HG03457 (cell line): ENCODE data around the gene APC2.

Source experiments
- ATAC-seq: cut with Tn5 transposase; IDR thresholded peaks from one replicate; pipeline ENCODE4 v1.9.1; 2021; ENCODE audit warnings: moderate number of reproducible peaks; ENCODE audit not compliant: unreplicated experiment

The APC2 gene

DNA sequence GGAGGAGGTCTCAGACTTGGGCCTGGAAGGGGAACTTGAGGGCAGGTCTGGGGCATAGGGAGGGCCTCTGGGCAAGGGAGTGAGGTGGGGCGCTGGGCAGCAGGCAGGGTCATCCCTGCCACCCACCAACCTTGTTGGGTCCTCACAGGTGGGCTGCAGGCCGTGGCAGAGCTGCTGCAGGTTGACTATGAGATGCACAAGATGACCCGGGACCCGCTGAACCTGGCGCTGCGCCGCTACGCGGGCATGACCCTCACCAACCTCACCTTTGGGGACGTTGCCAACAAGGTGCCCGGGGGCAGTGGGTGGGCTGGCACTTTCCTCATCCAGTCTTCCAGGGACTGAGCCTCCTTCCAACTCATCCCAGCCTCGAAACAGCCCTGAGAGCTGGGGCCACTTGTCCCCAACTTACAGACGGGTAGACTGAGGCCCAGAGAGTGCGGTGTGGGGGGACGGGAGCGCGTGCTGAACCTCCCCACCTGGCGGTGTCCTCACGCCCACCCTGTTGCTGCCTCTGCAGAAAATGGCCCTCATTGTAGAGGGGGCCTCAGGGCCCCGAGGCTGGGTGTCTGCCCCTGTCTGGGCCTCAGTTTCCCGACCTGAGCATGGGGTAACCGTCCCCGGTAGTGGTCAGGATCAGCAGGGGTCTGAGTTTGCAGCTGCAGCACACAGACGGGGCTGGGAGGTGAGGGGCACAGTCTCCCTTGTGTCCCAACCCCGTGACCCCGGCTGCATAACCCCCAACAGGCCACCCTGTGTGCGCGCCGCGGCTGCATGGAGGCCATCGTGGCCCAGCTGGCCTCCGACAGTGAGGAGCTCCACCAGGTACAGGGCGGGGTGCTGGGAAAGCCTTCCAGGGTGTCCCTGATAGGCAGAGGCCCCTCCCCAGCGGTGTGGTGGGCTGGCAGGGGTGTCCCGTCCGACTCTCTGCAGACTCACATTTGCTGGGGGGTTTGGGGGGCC, 10.4 kb downstream of the APC2 start:
- no peak for ATAC-seq

DNA sequence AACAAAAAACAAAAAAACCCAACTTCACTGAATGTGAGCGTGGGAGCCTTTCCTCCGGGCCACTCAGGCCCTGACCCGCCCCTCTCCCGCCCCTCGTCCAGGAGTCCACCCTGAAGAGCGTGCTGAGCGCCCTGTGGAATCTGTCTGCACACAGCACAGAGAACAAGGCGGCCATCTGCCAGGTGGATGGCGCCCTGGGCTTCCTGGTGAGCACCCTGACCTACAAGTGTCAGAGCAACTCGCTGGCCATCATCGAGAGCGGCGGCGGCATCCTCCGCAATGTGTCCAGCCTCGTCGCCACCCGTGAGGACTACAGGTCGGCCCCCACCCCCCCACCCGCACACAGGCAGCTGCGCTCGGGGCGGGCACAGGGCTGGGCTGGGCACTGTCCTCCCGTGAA, 11.9 kb downstream of the APC2 start:
- ATAC-seq, result no peak

DNA sequence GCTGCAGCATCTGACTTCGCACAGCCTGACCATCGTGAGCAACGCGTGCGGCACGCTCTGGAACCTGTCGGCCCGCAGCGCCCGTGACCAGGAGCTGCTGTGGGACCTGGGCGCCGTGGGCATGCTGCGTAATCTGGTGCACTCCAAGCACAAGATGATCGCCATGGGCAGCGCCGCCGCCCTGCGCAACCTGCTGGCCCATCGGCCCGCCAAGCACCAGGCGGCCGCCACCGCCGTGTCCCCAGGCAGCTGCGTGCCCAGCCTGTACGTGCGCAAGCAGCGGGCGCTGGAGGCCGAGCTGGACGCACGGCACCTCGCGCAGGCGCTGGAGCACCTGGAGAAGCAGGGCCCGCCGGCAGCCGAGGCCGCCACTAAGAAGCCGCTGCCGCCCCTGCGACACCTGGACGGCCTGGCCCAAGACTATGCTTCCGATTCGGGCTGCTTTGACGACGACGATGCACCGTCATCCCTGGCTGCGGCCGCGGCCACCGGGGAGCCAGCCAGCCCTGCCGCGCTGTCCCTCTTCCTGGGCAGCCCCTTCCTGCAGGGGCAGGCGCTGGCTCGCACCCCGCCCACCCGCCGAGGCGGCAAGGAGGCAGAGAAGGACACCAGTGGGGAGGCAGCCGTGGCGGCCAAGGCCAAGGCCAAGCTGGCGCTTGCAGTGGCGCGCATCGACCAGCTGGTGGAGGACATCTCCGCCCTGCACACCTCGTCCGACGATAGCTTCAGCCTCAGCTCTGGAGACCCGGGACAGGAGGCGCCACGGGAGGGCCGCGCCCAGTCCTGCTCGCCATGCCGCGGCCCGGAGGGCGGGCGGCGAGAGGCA, 15.5 kb downstream of the APC2 start:
- no peak for ATAC-seq

DNA sequence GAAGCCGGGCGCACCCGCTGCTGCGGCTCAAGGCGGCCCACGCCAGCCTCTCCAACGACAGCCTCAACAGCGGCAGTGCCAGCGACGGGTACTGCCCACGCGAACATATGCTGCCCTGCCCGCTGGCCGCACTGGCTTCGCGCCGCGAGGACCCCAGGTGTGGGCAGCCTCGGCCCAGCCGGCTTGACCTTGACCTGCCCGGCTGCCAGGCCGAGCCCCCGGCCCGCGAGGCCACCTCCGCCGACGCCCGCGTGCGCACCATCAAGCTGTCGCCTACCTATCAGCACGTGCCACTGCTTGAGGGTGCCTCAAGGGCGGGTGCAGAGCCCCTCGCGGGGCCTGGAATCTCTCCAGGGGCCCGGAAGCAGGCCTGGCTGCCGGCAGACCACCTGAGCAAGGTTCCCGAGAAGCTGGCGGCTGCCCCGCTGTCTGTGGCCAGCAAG, 16.1 kb downstream of the APC2 start:
- ATAC-seq, result no peak

DNA sequence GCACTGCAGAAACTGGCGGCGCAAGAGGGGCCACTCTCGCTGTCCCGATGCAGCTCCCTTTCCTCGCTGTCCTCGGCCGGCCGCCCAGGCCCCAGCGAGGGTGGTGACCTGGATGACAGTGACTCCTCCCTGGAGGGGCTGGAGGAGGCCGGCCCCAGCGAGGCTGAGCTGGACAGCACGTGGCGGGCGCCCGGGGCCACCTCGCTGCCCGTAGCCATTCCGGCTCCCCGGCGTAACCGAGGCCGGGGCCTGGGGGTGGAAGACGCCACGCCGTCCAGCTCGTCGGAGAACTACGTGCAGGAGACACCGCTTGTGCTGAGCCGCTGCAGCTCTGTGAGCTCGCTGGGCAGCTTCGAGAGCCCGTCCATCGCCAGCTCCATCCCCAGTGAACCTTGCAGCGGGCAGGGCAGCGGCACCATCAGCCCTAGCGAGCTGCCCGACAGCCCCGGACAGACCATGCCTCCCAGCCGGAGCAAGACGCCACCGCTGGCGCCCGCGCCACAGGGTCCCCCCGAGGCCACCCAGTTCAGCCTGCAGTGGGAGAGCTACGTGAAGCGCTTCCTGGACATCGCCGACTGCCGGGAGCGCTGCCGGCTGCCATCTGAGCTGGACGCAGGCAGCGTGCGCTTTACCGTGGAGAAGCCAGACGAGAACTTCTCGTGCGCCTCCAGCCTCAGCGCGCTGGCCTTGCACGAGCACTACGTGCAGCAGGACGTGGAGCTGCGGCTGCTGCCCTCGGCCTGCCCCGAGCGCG, 16.7 kb downstream of the APC2 start:
- ATAC-seq, result no peak

DNA sequence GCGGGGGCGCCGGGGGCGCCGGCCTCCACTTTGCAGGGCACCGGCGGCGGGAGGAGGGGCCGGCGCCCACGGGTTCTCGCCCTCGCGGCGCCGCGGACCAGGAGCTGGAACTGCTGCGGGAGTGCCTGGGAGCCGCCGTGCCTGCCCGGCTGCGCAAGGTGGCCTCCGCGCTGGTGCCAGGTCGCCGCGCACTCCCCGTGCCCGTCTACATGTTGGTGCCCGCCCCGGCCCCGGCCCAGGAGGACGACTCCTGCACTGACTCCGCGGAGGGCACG, 17.2 kb downstream of the APC2 start:
- no peak for ATAC-seq

DNA sequence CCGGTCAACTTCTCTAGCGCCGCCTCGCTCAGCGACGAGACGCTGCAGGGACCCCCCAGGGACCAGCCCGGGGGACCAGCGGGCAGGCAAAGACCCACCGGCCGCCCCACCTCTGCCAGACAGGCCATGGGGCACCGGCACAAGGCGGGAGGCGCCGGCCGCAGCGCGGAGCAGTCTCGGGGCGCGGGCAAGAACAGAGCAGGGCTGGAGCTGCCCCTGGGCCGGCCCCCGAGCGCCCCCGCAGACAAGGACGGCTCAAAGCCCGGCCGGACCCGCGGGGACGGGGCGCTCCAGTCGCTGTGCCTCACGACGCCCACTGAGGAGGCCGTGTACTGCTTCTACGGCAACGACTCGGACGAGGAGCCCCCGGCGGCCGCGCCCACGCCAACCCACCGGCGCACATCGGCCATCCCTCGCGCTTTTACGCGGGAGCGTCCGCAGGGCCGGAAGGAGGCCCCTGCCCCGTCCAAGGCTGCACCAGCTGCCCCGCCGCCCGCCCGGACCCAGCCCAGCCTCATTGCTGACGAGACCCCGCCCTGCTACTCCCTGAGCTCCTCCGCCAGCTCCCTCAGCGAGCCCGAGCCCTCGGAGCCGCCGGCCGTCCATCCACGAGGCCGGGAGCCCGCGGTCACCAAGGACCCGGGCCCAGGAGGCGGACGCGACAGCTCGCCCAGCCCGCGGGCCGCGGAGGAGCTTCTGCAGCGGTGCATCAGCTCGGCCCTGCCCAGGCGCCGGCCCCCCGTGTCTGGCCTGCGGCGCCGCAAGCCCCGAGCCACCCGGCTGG, 17.8 kb downstream of the APC2 start:
- no peak for ATAC-seq

DNA sequence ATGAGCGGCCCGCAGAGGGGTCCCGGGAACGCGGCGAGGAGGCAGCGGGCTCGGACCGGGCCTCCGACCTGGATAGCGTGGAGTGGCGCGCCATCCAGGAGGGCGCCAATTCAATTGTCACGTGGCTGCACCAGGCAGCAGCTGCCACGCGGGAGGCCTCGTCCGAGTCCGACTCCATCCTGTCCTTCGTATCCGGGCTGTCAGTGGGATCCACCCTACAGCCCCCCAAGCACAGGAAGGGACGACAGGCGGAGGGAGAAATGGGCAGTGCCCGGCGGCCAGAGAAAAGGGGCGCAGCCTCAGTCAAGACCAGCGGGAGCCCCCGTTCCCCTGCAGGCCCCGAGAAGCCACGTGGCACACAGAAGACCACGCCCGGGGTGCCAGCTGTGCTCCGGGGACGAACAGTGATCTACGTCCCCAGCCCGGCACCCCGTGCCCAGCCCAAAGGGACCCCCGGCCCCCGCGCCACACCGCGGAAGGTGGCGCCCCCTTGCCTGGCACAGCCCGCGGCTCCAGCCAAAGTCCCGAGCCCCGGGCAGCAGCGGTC, 18.4 kb downstream of the APC2 start:
- ATAC-seq, result no peak

DNA sequence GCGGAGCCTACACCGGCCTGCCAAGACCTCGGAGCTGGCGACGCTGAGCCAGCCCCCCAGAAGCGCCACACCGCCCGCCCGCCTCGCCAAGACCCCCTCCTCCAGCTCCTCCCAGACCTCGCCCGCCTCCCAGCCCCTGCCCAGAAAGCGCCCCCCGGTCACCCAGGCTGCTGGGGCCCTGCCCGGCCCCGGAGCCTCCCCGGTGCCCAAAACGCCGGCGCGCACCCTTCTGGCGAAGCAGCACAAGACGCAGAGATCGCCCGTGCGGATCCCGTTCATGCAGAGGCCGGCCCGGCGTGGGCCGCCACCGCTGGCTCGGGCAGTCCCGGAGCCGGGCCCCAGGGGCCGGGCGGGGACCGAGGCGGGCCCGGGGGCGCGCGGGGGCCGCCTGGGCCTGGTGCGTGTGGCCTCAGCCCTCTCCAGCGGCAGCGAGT, 18.9 kb downstream of the APC2 start:
- ATAC-seq, result no peak

DNA sequence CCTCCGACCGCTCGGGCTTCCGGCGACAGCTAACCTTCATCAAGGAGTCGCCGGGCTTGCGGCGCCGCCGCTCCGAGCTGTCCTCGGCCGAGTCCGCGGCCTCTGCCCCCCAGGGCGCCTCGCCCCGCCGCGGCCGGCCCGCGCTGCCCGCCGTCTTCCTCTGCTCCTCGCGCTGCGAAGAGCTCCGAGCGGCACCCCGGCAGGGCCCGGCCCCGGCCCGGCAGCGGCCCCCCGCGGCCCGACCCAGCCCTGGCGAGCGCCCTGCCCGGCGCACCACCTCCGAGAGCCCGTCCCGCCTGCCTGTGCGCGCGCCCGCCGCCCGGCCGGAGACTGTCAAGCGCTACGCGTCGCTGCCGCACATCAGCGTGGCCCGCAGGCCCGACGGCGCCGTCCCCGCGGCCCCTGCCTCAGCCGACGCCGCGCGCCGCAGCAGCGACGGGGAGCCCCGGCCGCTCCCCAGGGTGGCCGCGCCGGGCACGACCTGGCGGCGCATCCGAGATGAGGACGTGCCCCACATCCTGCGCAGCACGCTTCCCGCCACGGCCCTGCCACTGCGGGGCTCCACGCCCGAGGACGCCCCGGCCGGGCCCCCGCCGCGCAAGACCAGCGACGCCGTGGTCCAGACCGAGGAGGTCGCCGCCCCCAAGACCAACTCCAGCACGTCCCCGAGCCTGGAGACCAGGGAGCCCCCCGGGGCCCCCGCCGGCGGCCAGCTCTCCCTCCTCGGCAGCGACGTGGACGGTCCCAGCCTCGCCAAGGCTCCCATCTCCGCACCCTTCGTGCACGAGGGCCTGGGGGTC, 19.5 kb downstream of the APC2 start:
- ATAC-seq, result no peak

DNA sequence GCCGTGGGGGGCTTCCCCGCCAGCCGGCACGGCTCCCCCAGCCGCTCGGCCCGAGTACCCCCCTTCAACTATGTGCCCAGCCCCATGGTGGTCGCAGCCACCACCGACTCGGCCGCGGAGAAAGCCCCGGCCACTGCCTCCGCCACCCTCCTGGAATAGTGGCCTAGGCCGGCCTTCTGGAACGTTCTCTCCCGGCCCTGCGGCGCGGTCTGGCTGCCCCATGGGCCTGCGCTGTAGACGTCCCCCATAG, 20.1 kb downstream of the APC2 start:
- ATAC-seq, result no peak

DNA sequence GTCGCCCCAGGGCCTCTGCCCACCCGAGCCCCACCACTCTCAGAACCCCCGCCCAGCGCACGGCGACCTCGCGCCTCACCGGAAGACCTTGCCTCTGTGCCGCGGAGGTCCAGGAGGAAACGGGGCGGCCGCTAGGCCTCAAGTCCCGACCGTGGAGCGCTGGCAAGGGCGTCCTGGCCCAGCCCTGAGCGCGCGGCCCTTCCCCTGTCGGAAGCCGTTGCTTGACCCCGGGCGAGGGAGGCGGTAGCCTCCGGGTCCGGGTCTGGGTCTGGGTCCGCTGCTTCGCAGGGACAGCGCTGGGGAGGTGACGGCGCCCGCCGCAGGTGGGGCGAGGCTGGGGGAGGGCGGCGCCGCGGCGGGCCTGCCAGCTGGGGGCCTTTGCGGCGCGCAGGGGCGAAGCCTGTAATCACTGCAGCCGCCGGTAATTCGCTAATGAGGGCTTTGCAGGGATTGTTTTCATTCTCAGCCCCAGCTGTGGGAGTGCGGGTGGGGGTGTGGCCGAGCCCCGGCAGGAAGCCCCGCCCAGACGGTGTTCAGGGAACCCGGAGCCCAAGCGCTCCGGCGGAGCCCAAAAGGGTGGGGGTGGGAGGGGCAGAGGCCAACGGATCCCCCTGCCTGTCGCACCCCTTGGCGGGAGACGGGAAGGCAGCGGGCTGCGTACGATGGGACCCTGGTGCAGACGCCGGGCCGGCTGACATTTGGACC, 20.5 kb downstream of the APC2 start:
- no peak for ATAC-seq

DNA sequence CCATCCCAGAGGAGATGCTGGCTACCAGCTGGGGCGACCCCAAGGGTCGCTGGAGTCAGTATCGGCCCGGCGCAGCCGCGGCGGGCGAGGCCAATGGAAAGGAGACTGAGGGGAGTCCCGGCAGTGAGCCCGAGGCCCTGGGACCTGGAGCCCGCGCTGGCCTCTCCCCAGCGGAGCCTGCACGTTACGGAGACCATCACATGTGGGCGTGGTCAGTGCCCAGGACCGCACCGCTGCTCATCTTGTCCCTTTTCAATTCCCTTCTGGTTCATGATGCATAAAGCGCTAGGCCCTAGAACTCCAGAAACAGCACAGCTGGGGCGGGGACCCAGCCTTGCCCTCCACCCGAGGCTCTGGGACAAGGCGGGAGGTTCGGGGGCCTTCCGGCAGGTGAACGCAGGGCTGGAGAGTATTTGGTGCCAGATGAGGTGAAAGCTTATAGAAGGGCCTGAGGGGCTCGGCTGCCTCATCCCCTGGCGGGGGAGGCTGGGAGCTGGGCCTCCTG, 21.1 kb downstream of the APC2 start:
- no peak for ATAC-seq

DNA sequence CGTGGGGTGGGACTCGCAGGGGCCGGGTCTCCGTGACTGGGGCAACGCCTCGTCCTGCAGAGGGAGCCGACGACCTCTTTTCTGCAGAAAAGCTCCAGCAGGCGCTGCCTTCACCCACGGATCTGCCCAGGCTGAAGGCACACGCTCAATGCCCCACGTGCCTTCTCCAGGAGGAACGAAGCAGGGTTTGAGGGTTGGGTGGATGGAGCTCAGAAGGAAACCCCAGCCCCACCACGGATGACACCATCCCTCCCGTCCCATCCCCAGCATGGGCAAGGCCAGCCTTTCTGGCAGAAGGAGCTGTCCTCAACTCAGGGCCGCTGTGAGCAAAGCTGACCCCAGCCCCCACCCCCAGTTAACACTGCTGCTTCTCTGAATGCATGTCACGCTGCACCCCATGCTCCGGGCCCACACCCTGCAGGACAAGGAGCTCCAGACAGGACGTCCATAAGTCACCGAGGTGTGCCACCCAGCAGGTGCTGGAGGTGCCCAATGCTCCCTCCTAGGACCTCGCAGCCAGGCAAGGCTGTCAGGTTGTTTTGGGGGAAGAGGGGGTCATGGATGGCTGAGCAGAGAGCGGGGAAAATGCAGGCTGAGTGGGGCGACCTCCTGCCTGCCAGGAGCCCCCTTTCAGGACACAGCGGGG, 21.7 kb downstream of the APC2 start:
- no peak for ATAC-seq

DNA sequence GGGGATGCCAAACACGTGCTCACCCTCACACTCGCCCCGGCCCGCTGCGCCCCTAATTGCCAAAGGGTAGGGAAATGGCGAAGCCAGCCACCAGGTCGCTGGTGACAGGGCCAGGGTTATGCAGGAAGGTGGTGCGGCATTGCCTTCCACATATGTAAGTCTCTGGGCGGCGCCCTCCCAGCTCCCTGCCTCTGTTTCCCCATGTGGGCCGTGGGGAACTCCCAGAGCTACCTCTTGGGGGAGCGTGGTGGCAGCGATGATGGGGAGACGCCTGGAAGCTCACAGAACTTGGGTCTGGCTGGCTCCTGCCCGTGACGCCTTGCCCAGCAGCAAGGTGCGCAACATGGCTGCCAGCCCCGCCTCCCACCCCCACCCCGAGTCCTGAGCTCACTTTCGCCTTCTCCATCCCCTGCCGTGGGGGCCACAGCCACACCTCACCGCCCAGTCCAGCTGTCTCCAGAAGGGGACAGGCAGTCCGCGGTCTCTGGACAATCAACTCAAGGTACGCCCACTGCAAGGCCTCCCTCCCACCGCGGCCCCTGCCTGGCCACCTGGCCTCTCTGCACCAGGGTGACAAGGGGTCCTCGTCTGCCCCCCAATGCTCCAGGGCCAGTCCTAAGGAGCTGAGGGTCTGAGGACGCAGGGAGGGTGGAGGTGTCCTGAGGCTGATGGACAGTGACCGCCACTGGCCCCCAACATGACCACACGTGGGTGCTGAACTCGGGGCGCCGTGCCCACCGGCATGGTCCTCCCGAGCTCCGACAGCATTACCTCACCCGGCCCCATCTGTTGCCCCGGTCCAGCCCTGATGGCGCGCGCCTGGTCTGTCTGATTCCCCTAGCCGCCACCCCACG, 22.5 kb downstream of the APC2 start:
- ATAC-seq, result no peak

DNA sequence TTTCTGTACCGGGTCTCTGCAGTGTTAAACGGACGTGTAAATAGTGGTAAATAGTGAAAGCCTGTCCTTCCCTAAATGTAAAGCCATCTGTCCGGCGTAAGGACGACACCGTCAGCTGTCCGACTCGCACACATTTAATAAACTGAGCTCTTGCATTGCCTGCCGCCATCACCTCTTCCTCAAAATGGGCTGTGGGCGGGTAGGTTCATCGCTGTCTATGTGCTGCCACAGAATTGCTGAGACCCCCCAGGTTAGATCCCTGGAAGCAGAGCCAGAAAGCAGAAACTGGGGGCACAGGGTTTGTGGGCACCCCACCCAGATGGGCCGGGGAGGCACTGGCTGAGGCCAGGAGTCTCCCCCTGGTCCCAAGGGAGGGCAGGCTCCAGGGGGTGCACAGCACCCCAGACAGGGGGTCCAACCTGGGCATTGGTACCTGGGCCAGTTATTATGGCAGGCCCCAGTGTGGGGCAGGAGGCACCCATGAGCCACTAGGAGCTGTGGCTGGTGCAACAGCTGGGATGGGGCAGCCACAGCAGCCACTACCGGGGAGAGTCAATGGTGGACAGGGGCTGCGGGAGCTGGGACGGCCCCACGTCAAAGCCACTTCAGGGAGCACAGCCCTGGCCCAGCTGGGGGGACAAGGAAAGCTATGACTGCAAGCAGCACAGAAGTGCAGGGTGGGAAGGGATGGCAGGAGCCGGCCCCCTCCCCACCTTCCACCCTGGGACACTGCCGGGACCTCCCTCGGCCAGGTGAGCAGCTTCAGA, 23.3 kb downstream of the APC2 start:
- no peak for ATAC-seq
